Spleen (tissue), 7 donors: ENCODE results near the gene MRPL18.

ENCODE experiments used
- POLR2A ChIP-seq, 3 donors: fragments of 450-650 bp; IDR thresholded peaks; one replicate each; pipeline ENCODE4 v1.5.1; 2017; ENCODE audit warnings: antibody characterized with exemption in 3 of 3, mild to moderate bottlenecking in 1 of 3
- POLR2AphosphoS5 ChIP-seq, 3 donors: sonication (generic); formaldehyde crosslinking; IDR thresholded peaks; one replicate each; pipeline ENCODE4 v1.5.1; 2017; ENCODE audit warnings: antibody characterized with exemption in 3 of 3
- TF ChIP-seq, protein P1 (sequence below), 11 experiments: fragments of 200-600 bp in 7 of 11; fragments of 450-650 bp in 4 of 11; sonication (generic) in 4 of 11; IDR thresholded peaks in 8 of 11; conservative IDR thresholded peaks in 3 of 11; 1 replicate in 7 of 11; 2 replicates in 4 of 11; pipeline versions ENCODE4 v1.4.0 to v1.8.0; 2016 to 2021; ENCODE audit warnings: antibody characterized with exemption in 11 of 11, inconsistent platforms in 4 of 11, mild to moderate bottlenecking in 1 of 11
- donor health status: DM: no; HTN: no; CAD: no; lungs with moderate emphysema.
- donor health status: DM: no; HTN: no; CAD: no.
- donor health status: DM: no; HTN: no; CAD: no.

DNA sequence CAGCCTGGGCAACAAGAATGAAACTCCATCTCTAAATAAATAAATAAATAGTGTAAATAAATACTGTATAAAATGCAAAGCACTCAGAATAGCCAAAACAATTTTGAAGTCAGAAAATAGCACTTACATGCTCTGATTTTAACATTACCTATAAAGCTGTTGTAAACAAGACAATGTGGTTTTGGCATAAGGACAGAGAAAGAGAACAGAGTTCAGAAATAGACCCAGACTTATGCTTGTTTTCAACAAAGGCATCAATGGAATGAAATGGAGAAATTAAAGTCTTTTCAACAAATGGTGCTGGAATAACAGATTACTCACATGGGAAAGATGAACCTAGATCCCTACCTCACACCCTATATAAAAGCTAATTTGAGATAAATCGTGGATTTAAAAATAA lies 18.1 kb upstream of the MRPL18 start:
- TF ChIP-seq, protein P1, sequence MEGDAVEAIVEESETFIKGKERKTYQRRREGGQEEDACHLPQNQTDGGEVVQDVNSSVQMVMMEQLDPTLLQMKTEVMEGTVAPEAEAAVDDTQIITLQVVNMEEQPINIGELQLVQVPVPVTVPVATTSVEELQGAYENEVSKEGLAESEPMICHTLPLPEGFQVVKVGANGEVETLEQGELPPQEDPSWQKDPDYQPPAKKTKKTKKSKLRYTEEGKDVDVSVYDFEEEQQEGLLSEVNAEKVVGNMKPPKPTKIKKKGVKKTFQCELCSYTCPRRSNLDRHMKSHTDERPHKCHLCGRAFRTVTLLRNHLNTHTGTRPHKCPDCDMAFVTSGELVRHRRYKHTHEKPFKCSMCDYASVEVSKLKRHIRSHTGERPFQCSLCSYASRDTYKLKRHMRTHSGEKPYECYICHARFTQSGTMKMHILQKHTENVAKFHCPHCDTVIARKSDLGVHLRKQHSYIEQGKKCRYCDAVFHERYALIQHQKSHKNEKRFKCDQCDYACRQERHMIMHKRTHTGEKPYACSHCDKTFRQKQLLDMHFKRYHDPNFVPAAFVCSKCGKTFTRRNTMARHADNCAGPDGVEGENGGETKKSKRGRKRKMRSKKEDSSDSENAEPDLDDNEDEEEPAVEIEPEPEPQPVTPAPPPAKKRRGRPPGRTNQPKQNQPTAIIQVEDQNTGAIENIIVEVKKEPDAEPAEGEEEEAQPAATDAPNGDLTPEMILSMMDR (IDR thresholded peaks at IDR 0.05 in 8 of 11, conservative IDR thresholded peaks at IDR 0.05 in 3 of 11) = no peak
- TF ChIP-seq POLR2A (IDR thresholded peaks at IDR 0.05) = no peak
- no peak for TF ChIP-seq POLR2AphosphoS5 (IDR thresholded peaks at IDR 0.05)
